Stimulated activated CD4-positive, alpha-beta T cell treated with anti-CD3 and anti-CD28 coated beads, Interleukin-1b, Interleukin-23, amount 100 ng/mL, for 1 hour (primary cell): Measurements from ENCODE around the gene ATP1A4.

Experiments
- DNase-seq, 2 donors: peaks; one replicate each; pipeline ENCODE4 v3.0.0-alpha.2; 2020; ENCODE audit warnings: low read depth in 2 of 2

ATP1A4 gene

GRCh38 chr1:160171980-160172379 is 20.6 kb downstream of the ATP1A4 start:
- DNase-seq: no peak

DNA sequence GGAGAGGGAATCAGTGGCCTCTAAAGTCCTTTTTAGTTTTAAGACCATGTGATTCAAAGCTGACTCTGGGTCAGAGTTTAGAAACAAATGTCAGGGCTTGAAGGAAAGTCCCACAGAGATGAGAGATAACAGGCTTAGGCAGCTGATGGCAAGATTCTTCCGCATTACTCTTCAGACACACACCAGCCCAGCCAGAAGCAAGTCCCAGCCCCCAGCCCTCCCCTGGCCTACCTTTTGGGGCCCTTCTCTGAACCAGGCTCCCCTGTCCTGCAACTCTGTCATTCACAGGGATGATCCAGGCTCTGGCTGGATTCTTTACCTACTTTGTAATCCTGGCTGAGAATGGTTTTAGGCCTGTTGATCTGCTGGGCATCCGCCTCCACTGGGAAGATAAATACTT is 25.8 kb downstream of the ATP1A4 start:
- no peak for DNase-seq

GRCh38 chr1:160177667-160178066 is 26.3 kb downstream of the ATP1A4 start:
- no peak for DNase-seq

DNA sequence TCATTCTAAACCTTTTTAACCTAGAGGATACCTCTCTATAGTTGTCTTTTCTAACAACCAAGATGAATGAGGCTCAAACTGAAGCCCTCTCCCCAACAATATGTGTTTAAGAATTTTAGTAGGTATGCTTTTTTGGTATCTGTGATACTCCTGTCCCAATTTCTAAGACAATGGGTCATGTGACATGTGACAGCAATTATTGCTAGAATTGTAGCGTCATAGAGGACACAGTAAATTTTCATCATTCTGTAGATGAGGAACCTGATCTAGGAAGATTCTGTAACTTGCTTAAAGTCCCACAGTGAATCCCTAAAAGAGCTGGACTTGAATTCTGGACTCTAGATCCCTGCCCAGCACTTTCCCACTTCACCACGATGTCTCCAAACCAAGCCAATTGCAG is 27.3 kb downstream of the ATP1A4 start:
- no peak for DNase-seq

- no peak for DNase-seq
Measured at GRCh38 chr1:160179336-160179735, 27.9 kb downstream of the ATP1A4 start.

DNA sequence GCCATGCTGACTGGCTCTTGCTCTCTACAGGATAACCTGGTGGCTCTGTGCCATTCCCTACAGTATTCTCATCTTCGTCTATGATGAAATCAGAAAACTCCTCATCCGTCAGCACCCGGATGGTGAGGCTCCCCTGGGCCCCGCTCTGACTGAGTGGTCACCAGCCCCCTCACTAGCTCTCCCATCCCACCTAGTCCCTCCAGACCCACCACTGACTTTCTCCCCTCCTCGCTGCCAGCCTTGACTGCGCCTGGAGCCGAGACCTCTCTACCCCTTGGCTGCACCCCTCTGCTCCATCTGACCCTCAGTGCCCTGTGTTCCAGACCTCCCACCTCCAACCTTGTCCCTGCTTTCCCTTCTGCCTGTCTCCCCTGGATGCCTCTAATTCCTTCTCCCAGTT is 34.8 kb downstream of the ATP1A4 start:
- DNase-seq: no peak

DNA sequence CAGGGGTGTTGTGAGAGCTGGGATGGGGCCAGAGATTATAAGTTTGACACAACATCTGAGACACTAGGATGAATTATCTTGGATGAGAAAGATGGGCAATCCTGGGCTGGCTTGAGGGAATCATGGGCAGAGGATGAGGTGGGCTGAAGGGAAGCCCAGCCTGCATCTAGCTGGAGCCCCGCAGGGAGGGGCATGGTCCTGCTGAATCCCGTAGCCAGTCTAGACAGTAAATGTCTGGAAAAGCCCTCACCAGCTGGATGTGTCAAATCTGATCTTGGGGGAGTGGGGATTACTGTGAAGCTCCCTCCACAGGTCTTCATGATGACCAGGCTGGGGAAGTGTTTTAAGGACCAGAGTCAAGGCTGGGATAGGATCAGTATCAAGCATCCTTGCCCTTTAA is 35.3 kb downstream of the ATP1A4 start:
- no peak for DNase-seq

- no peak for DNase-seq
Measured at GRCh38 chr1:160187407-160187806, 36.0 kb downstream of the ATP1A4 start.

DNA sequence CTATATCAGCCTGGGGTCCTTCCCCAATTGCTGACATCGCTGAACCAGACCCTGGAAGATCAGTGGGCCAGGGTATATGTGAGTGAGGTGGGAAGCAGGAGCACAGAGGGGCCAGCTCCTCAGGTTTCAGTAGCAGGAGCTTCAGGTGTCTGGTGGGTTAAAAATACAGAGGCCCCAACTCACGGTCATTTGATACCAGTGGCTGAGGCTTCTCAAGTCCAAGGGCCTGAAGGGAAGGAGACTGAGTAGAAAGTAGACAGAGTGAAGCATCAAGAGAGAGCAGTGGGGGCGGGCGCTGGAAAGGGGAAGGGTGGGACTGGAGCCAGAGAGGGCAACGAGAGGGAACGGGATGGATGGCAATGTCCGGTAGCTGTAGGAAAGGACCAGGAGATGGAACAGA is 36.9 kb downstream of the ATP1A4 start:
- no peak for DNase-seq

DNA sequence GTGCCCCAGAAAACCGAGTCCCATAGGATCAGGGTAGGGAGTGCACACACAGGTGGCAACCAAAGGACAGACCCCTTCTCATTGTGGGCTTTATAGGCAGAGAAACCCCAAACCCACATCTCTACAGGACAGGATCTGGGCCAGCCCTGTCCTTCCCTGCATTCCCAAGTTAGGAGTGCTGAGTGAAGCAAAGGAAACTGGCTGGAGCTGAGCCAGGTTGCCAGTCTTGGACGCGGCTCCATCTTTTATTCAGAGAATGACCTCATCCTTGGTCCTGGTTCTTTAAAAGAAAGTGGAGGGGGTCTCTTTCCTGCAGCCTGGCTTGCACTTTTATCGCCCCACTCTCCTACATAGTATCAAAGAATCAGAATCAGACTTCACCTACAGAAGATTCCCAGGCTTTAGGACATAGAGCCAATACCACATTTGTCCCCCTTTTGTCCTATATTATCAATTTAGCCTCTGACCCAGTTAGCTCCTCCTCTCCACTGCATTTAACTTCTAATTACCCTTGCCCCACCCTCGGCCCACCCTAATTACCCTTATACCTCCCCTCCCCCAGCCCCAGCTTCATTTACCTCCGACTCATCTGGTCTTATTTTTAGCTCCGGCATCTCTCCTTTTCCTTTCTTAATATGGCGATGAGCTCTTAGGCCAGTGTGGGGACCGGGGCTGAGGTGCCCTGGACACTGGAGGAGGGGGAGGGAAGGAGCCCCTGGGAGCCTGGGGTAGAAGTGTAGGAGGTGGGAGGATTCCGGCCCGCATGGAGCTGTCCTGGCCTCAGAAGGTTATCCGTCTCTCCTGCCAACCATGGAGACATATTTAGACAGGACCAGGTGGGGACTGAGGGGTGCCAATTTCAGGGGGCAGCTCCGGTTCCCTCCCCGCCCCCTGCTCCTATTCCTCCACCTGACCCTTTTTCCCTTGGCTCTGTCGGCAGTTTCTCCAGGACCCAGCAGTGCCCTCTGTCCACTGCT is 38.5 kb downstream of the ATP1A4 start, which contains the start of gene CASQ1:
Gene CASQ1, plus strand, starts transcription at position 927 of the 977 bp plus-strand sequence. CDS start 177 bp downstream, outside the sequence.
- no peak for DNase-seq

GRCh38 chr1:160191756-160192155 is 40.4 kb downstream of the ATP1A4 start:
- no peak for DNase-seq

DNA sequence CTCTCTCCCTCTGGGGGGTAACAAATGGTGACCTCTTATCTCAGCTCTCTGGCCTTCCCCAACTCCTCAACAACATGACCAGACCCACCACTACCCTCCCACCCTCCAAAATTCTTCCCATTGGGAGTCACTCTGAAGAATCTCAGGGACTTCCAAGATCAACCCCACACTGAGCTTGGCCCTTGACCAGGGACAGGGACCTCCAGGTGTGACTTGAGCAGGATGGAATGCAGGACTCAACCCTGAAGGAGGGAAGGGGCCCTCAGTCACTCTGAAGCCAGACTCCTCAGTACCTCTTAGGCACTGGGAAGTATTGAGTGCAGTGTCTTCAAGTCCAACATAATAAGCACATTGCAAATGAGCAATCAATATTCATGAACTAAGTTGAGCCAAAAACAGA is 40.8 kb downstream of the ATP1A4 start:
- no peak for DNase-seq

GRCh38 chr1:160193091-160193819 is 41.9 kb downstream of the ATP1A4 start:
- DNase-seq: peak; percentile 51 to 79

DNA sequence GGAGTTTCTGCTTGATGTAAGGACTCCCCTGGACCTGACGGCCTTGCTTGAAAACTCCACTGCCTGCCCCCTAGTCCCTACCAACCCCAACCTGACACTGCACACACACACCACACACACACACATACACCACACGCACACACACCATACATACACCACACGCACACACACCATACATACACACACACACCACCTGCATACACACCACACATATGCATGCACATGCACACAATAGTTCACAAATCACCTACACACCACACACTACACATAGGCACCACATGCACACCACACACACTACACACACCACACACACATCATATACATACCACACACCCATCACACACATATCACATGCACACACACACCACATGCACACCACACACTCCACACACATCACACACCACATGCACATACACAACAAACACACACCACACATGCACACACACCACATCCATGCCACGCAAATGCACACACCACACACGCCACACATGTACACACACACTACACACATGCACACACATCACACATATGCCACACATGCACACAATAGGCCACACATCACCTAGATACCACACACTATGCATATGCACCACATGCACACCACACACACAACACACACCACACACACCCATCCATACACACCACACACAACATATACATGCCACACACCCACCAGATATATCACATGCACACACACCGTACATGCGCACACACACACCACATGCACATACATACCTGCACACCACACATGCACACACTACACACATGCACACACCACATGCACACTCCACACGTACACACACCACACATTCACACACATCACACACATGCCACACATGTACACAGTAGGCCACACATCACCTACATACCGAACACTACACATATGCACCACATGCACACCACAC is 42.7 kb downstream of the ATP1A4 start:
- no peak for DNase-seq

DNA sequence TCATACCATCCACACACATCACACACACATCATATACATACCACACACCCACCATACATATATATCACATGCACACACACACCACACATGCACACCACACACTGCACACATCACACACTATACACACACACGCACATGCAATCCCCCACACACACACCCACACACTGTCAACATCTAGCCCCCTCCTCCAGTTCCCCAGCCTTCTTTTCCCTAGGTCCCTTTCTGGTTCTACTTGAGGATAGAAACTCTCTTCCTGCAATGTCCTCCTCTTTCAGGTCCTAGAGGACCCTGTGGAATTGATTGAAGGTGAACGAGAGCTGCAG is 43.3 kb downstream of the ATP1A4 start:
- DNase-seq: no peak

DNA sequence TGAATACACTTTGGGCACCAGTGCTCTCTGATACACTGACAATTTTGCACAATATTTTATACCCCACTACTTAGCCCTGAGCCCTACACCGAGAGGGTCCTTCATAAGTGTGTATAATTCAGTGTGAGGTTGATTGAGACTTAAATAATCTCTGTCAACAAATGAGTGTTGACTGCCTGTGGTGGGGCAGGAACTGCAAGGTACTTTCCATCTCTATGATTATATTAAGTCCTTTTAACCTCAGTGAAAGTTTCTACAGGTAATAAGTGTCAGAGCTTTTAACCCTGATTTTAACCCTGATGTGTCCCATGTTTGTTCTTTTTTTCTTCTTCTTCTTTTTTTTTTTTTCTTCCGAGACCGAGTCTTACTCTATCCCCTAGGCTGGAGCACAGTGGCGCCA is 44.7 kb downstream of the ATP1A4 start:
- DNase-seq: no peak

GRCh38 chr1:160197231-160197630 is 45.8 kb downstream of the ATP1A4 start:
- DNase-seq: no peak

DNA sequence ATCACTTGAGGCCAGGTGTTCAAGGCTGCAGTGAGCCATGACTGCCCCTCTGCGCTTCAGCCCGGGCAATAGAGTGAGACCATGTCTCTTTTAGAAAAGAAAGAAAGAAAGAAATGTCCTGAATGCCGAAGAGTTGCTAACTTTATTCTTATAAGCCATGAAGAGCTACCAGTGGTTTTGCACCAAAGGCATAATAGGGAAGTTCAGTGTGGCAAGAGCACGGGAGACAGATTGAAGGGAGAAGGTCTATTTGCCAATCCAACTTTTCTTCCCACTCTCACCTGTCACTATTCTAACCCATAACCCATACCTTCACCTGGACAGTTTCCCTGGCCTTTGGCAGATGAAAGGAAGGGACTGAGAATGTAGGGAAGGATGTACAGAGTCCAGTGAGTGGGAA is 49.4 kb downstream of the ATP1A4 start:
- DNase-seq: no peak

GRCh38 chr1:160204526-160205241 is 53.3 kb downstream of the ATP1A4 start:
- no peak for DNase-seq

GRCh38 chr1:160205242-160206035 is 54.0 kb downstream of the ATP1A4 start, which contains the start of gene PEA15:
TSS of gene PEA15 (plus strand) at chr1:160205384. CDS start at chr1:160211545, 6,161 bp downstream.
- peak; percentile 31 to 51 for DNase-seq
